Measurements from ENCODE around the gene MAFB. TPM values are rescaled to one million over a fixed set of nuclear protein-coding genes. Genes with fewer than 3 reads are reported as not detected.

The MAFB gene
- total RNA-seq, 2 donors from 2014 or later, result not detected

DNA sequence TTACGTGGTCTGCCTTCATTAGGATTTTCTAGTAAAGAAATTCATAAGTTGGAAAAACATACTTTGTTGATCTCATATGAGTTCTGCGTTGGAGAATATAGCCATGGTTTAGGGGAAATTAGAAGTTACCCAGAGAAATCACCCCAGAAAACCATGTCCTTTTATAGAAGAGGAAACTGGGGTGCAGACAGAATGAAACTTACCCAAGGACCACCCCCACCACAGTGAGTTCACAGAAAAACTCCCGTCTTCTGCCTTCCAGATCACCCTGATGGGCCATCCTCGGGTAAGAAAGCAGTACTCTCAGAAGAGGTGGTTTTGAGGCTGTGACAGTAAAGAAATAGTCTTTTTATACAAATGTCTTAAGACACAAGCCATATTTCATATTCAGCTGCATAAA, 25.1 kb upstream of the MAFB start:
- Mint-ChIP-seq H3K9me3 (no peaks in the 10 kb centered on the region), H3K4me1 (no peaks in the 10 kb centered on the region), H3K27me3 (peaks cover 22% of the 10 kb centered on the region), H3K36me3 (ENCODE audit: low read depth) (no peaks in the 10 kb centered on the region), H3K27ac (no peak overlapping the region), H3K4me3 (no peak overlapping the region)
- no peak for ATAC-seq (replicated peaks)

DNA sequence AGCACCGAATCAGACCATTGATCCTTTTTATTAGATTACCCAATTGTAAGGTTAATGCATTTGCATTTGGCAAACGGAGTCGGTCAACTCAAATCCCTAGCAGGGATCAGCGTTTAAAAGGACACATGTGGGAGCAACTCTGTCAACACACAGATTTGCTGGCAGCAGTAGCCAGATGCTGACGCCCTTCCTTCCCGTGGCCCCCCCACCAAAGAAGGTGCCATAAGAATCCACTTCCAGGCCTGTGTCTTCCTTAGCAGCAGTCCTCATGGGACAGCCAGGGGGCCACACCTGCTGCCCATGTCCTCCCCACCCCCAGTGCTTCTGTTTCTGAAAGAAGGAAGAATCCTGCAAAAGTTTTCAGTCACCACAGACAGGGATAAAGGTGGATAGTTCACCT, 24.5 kb upstream of the MAFB start:
- ATAC-seq (replicated peaks), result no peak
- no peak overlapping the region for H3K4me3 Mint-ChIP-seq
- H3K9me3 Mint-ChIP-seq, result no peaks in the 10 kb centered on the region
- no peaks in the 10 kb centered on the region for H3K4me1 Mint-ChIP-seq
- H3K27me3 Mint-ChIP-seq, result peaks cover 22% of the 10 kb centered on the region
- no peaks in the 10 kb centered on the region for H3K36me3 Mint-ChIP-seq (ENCODE audit: low read depth)
- H3K27ac Mint-ChIP-seq, result no peak overlapping the region

DNA sequence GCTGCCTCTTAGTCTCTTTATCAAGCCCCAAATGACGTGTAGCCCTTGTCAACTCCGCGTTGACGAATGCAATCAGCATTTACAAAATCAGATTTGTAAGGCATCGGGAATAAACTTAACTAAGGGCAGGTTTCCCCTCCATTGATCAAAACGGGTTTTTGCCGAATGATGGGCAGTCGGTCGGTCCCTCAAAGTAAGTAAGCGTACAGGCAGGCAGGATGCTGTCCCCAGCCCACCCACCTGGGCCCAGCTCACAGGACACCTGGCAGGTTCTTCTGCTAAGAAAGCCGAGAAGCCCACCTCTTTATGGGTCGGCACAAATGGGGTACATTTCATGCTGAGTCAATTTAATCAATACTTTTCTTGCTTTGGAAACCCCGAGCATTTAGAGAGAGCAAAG, 22.0 kb upstream of the MAFB start:
- no peak overlapping the region for H3K4me3 Mint-ChIP-seq

DNA sequence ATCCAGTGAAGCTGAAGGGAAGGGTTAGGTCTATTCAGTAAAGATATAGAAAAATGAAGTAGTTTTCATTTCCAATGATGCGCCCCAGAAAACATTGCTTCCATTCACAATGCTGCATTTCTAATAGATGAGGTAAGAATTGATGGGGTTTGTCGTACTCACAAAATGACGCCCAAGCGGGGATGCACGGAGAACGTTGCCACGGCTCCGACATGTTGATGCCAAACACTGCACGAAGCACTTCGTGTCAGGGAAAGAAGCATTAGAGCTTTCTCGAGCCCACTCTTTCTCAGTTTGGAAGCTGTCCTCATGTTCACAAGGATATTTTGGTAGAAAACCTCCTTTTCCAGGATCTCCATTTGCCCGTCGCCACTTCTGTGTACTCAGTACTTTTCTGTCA, 21.6 kb upstream of the MAFB start:
- no peak for ATAC-seq (replicated peaks)
- Mint-ChIP-seq H3K27me3 (peaks cover 12% of the 10 kb centered on the region), H3K36me3 (ENCODE audit: low read depth) (no peaks in the 10 kb centered on the region), H3K27ac (no peak overlapping the region), H3K4me3 (no peak overlapping the region), H3K9me3 (no peaks in the 10 kb centered on the region), H3K4me1 (no peaks in the 10 kb centered on the region)

More for the DNA sequence above, 22.0 kb upstream of the MAFB start:
- Mint-ChIP-seq H3K9me3 (no peaks in the 10 kb centered on the region), H3K27ac (no peak overlapping the region), H3K27me3 (peaks cover 15% of the 10 kb centered on the region), H3K4me1 (no peaks in the 10 kb centered on the region), H3K36me3 (ENCODE audit: low read depth) (no peaks in the 10 kb centered on the region)
- ATAC-seq (replicated peaks), result no peak

DNA sequence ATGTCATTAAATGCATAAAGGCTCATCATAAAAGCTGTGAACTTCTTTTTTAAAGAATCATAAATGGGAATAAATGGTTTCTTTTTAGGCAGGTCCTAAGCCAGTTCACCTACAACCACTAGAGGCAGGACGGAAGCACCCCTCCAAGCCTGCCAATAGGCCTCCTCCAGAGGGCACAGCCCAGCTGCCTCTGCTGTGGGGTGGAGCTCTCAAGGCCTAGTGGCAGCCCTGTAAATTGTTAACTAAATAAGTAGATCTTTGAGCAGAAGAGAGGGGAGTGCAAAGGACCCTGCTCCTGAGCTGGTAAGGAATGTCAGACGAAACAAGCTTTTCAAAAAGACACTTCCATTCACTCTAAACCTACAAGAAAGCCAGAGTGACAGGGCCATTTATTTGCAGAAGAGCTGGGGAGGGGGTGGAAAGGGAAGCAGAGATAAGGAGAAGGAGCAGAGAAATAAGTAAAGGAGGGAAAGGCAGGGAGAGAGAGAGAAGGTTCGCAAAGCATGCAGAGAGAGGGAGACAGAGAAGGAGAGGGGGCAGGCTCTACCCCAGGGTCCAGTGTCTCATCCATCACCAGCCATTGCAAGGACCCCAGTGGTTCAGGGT, 18.0 kb upstream of the MAFB start:
- no peak for ATAC-seq (replicated peaks)
- no peaks in the 10 kb centered on the region for H3K36me3 Mint-ChIP-seq (ENCODE audit: low read depth)
- no peak overlapping the region for H3K27ac Mint-ChIP-seq
- peaks cover 22% of the 10 kb centered on the region for H3K27me3 Mint-ChIP-seq
- H3K4me3 Mint-ChIP-seq, result no peak overlapping the region
- no peaks in the 10 kb centered on the region for H3K4me1 Mint-ChIP-seq
- H3K9me3 Mint-ChIP-seq, result no peaks in the 10 kb centered on the region

DNA sequence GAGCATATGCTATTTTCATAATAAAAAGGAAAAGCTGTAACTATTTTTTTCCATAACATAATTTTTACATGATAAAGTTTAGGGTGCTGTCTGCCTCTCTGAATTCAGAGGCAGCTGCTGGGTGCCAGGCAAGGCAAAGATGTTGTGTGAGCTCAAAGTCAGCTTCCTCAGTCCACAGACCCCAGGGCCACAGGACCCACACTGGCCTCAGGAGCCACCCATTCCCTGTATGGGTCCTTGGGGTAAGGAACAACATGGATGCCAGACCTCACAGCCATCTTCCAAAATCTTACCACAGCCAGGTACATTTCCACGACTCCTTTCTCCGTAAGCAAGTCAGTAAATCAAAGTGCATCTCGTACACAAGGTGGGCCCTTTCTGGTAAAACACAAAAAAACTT, 16.4 kb upstream of the MAFB start:
- Mint-ChIP-seq H3K4me3 (no peak overlapping the region), H3K9me3 (no peaks in the 10 kb centered on the region), H3K27me3 (peaks cover 17% of the 10 kb centered on the region), H3K36me3 (ENCODE audit: low read depth) (no peaks in the 10 kb centered on the region), H3K27ac (no peak overlapping the region), H3K4me1 (no peaks in the 10 kb centered on the region)
- no peak for ATAC-seq (replicated peaks)

DNA sequence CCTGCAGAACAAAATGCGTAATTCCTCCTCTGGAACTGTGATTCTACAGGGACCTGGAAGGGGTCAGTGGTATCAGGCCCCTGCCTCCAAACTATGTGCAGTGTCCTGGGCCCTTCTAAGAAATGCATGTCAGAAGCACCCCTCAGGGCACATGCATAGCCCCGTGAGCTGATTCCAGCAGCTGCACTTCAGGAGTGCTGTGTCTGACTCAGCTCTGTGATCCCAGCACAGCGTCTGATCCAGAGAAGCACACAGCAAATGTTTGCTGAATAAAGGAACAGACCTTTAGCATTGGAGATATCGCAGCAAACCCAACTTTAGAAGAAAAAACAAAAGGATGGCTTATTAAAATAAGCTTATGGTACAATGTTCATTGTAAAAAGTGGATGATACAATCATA, 15.8 kb upstream of the MAFB start:
- H3K27me3 Mint-ChIP-seq, result peaks cover 14% of the 10 kb centered on the region
- no peak overlapping the region for H3K4me3 Mint-ChIP-seq

DNA sequence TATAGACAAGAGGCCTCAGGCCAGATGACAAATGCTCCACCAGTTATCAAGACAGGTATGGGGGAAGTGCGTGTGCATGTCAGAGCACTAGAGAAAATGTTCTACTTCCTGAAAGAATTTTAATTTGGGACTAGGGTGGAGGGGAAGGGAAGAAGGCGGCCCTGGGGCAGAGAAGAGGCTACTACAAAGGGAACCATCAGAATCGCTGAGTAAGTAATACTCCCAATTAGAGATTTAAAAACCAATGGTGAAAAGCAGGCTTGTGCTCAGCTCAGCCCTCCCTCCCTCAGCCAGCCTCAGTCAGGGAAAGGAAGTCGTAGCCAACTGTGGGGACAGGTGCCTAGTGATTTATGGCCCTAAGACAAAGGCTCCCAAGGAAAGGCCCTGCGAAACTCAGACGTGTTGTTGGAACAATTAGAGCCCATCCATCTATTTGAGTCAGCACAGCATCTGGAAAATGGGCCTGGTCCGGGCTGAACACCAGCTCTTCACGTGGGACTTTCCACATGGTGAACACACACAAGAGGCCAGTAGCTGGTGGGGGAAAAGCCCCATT, 15.0 kb upstream of the MAFB start:
- no peaks in the 10 kb centered on the region for H3K36me3 Mint-ChIP-seq (ENCODE audit: low read depth)
- H3K9me3 Mint-ChIP-seq, result no peaks in the 10 kb centered on the region
- no peaks in the 10 kb centered on the region for H3K4me1 Mint-ChIP-seq
- H3K27ac Mint-ChIP-seq, result no peak overlapping the region
- H3K27me3 Mint-ChIP-seq, result peaks cover 14% of the 10 kb centered on the region
- no peak overlapping the region for H3K4me3 Mint-ChIP-seq
- no peak for ATAC-seq (replicated peaks)

More for the DNA sequence above, 15.8 kb upstream of the MAFB start:
- no peaks in the 10 kb centered on the region for H3K4me1 Mint-ChIP-seq
- no peak for ATAC-seq (replicated peaks)
- H3K36me3 Mint-ChIP-seq (ENCODE audit: low read depth), result no peaks in the 10 kb centered on the region
- H3K27ac Mint-ChIP-seq, result no peak overlapping the region
- no peaks in the 10 kb centered on the region for H3K9me3 Mint-ChIP-seq

DNA sequence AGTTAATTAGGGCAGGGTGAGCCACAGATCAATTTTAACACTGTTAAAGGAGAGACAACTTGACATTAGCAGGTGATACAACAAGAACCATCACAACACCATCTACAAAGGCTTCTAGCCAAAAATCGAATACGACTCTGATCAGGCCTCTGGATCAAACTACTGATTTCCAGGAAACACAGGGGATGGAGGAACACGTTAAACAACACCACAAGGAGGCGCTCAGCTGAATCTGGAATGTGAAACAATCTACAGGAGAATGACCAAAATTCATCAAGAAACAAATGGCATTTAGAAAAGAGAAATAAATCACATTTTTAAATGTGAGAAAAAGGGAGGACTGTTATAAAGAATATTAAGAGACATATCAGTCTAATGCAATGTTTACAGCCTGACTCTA, 13.5 kb upstream of the MAFB start:
- no peak for ATAC-seq (replicated peaks)
- Mint-ChIP-seq H3K4me1 (no peaks in the 10 kb centered on the region), H3K36me3 (ENCODE audit: low read depth) (no peaks in the 10 kb centered on the region), H3K9me3 (no peaks in the 10 kb centered on the region), H3K27ac (no peak overlapping the region), H3K4me3 (no peak overlapping the region), H3K27me3 (peaks cover 25% of the 10 kb centered on the region)

DNA sequence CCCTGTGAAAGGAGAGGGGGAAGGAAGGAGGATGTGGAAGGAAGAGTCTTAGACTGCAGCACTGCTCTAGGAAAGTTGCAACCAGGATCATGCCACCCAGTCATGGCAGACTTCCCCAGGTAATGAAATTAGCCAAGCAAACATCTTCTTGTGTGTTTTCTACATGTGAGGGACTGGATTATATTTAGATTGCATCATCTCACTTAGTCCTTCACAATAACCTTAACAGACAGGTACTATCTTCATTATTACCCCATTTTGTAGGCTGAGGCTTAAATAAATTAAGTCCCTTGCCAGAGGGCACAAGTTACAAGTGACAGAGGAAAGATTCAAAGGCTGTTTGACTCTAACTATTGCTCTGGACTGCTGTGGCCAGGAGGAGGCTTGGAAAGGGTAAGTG, 9.7 kb upstream of the MAFB start:
- no peak for ATAC-seq (replicated peaks)
- peaks cover 38% of the 10 kb centered on the region for H3K27me3 Mint-ChIP-seq

DNA sequence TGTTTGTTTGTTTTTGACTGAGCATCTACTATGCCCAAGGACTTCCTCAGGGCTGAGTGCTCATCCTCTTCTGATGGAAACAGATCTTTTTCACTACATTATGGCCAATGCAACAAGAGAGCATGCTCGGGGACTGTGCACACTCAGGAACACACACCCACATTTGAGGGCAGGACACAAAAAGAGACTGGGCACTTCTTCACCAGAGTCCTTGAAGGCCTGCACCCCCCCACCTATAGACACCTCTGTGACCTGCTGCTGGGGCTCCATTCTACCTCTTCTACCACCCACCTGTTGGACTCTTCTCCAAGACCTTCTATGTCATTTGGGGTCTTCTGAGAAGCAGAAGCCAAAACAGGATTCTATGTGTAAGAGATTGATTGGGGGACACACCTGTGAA, 9.2 kb upstream of the MAFB start:
- Mint-ChIP-seq H3K36me3 (ENCODE audit: low read depth) (no peaks in the 10 kb centered on the region), H3K4me1 (no peaks in the 10 kb centered on the region), H3K9me3 (no peaks in the 10 kb centered on the region), H3K4me3 (no peak overlapping the region), H3K27ac (no peak overlapping the region), H3K27me3 (peaks cover 36% of the 10 kb centered on the region)
- no peak for ATAC-seq (replicated peaks)

More for the DNA sequence above, 9.7 kb upstream of the MAFB start:
- no peaks in the 10 kb centered on the region for H3K9me3 Mint-ChIP-seq
- no peak overlapping the region for H3K27ac Mint-ChIP-seq
- H3K4me3 Mint-ChIP-seq, result no peak overlapping the region
- no peaks in the 10 kb centered on the region for H3K4me1 Mint-ChIP-seq
- no peaks in the 10 kb centered on the region for H3K36me3 Mint-ChIP-seq (ENCODE audit: low read depth)

DNA sequence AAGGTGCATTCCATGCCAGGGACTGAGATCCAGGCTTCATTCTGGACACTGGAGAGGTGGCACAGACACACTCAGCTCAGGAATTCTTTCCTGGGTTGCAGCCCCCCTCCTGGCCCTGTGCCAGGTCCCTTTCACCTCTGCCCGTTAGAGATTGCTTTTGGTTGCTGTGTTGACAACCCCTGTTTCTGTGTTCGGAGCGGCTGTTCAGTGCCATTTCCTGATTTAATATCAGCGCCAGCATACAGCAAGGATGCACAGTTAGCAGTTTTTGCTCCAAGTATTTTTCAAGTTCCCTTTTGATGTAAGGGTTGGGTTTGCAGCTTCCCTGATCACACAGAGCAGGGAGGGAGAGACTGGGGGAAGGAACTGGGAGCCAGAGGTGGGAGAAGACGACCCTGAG, 8.5 kb upstream of the MAFB start:
- H3K27ac Mint-ChIP-seq, result no peak overlapping the region
- H3K4me3 Mint-ChIP-seq, result no peak overlapping the region
- peaks cover 40% of the 10 kb centered on the region for H3K27me3 Mint-ChIP-seq
- no peak for ATAC-seq (replicated peaks)
- H3K9me3 Mint-ChIP-seq, result no peaks in the 10 kb centered on the region
- no peaks in the 10 kb centered on the region for H3K36me3 Mint-ChIP-seq (ENCODE audit: low read depth)
- no peaks in the 10 kb centered on the region for H3K4me1 Mint-ChIP-seq

DNA sequence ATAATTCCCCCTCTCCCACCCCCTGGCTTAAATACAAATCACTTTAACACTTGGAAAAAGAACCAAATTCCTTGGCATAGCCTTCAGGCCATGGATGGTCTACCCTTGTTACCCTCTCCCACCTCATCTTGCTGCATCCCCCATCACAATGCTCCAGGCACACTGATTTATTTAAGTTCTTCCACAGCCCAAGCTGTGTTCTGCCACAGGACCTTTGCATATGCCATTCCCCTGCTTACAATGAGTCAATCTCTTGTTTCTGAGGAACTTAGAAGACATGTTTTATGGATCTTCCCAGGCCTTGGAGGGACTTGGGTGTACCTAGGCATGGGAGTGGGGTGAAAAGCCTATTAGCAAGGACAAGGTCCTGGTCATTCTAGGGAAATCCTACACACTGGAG, 6.2 kb upstream of the MAFB start:
- Mint-ChIP-seq H3K36me3 (ENCODE audit: low read depth) (no peaks in the 10 kb centered on the region), H3K4me1 (no peaks in the 10 kb centered on the region), H3K4me3 (no peak overlapping the region), H3K9me3 (no peaks in the 10 kb centered on the region), H3K27ac (no peak overlapping the region), H3K27me3 (peaks cover 47% of the 10 kb centered on the region)
- ATAC-seq (replicated peaks), result no peak

DNA sequence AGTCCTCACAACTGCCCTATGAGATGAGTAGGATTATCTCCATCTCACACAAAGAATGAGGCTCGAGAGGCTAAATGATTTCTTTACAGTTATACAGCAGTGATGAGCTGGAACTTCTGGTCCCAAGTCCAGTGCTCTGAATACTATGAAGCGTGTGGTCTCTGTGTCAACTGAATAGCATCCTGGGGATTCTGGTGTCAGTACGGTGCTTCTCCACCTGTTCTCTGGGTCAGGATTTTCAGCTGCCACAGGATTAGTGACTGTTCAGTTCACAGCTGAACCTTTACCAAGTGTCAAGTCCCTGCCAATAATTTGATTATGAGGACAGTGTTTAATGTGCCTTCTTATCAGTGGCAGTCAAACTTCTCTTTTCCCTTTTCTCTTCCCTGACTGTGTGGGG, 5.2 kb upstream of the MAFB start:
- H3K27ac Mint-ChIP-seq, result no peak overlapping the region
- no peak for ATAC-seq (replicated peaks)
- no peaks in the 10 kb centered on the region for H3K4me1 Mint-ChIP-seq
- H3K9me3 Mint-ChIP-seq, result no peaks in the 10 kb centered on the region
- H3K27me3 Mint-ChIP-seq, result peaks cover 47% of the 10 kb centered on the region
- H3K4me3 Mint-ChIP-seq, result no peak overlapping the region
- H3K36me3 Mint-ChIP-seq (ENCODE audit: low read depth), result no peaks in the 10 kb centered on the region

DNA sequence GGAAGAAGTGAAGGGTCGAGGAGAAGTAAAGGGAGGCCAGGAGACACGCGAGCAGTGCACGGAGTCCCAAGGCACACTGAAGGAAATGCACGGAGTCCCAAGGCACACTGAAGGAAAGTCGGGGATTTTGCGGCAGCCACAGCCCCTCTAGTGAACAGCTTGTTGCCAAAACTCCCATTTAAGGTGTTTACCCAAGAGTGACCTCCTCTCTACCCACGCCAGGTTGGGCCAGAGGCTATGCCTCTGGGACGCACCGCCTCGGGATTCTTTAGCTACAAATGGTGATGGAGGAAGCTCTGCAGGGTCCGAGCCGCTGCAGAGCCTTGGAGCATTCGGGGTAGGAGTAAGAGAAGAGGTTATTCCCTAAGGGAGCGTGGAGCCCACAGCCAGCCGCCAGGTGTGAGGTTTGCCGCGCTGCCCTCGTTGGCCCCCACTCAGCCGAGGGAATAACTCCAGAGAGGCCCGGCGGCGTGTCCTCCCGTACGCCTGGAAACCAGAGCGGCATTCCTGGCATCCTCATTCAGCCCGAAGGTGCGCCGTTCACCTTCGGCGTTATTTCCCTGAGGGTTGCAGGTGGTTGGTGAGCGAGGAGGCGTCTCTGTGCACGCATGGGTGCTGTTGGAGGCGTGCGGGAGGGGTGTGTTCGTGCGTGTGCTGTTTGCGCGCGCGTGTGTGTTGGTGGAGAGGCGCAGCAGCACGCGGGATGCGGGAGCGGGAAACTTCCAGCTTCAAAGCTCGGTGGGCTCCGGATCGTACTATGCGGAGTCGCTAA, 3.4 kb upstream of the MAFB start:
- Mint-ChIP-seq H3K4me1 (no peaks in the 10 kb centered on the region), H3K27ac (no peak overlapping the region), H3K36me3 (ENCODE audit: low read depth) (no peaks in the 10 kb centered on the region), H3K9me3 (no peaks in the 10 kb centered on the region), H3K27me3 (peaks cover 40% of the 10 kb centered on the region), H3K4me3 (no peak overlapping the region)
- no peak for ATAC-seq (replicated peaks)
